IMR-90 (cell line): ENCODE data around the gene IFNG-AS1. TPM values are rescaled to one million over a fixed set of nuclear protein-coding genes. Genes with fewer than 3 reads are reported as not detected.

Experiments used
- ATAC-seq: fragments of 200-7000 bp; cut with Tn5 transposase; 2 replicates; pipeline ENCODE4 v1.9.1; 2020; ENCODE audit warnings: low read depth, mild to moderate bottlenecking, moderate library complexity
- BruUV-seq: library from RNA; stranded (reverse); fragments of 400-500 nt; replicated peaks from 2 replicates; lab custom pipeline; 2021; lab: Mats Ljungman, UMichigan
- CTCF ChIA-PET: fragments of 300-600 bp; formaldehyde crosslinking; extraction: SDS; loops from one replicate; lab custom pipeline; 2021; ENCODE audit warnings: antibody characterized with exemption; lab: Yijun Ruan, JAX
- POLR2A ChIA-PET: fragments of 300-600 bp; sonication (Branson Sonifier 250); formaldehyde crosslinking; loops from one replicate; lab custom pipeline; 2022; ENCODE audit warnings: antibody characterized with exemption; ENCODE audit not compliant: unreplicated experiment; lab: Charles Lee
- DNase-seq: peaks from one replicate; pipeline ENCODE4 v3.0.0; 2013
- H2AFZ ChIP-seq: replicated peaks from 2 replicates; pipeline ENCODE3; 2013; ENCODE audit warnings: low read length, mild to moderate bottlenecking; ENCODE audit not compliant: poor library complexity
- H2AK5ac ChIP-seq: 2 replicates; pipeline ENCODE4 v1.6.1; 2013; ENCODE audit warnings: low read depth, low read length, inconsistent platforms
- H2AK9ac ChIP-seq: replicated peaks from 2 replicates; pipeline ENCODE3; 2013; ENCODE audit warnings: mild to moderate bottlenecking, low read depth, low read length, moderate library complexity; ENCODE audit not compliant: poor library complexity
- H2BK120ac ChIP-seq: 2 replicates; pipeline ENCODE4 v1.6.1; 2013; ENCODE audit warnings: low read depth, low read length, inconsistent platforms
- H2BK15ac ChIP-seq: 3 replicates; pipeline ENCODE4 v1.6.1; 2013; ENCODE audit warnings: low read depth, low read length, inconsistent platforms
- H2BK20ac ChIP-seq: 2 replicates; pipeline ENCODE4 v1.6.1; 2013; ENCODE audit warnings: low read depth, mild to moderate bottlenecking, inconsistent platforms, low read length, moderate library complexity
- H2BK5ac ChIP-seq: 2 replicates; pipeline ENCODE4 v1.6.1; 2013; ENCODE audit warnings: mild to moderate bottlenecking, low read depth, low read length, inconsistent platforms; ENCODE audit not compliant: poor library complexity, severe bottlenecking
- H3K14ac ChIP-seq: replicated peaks from 2 replicates; pipeline ENCODE4 v1.6.1; 2013; ENCODE audit warnings: low read depth, low read length, inconsistent platforms
- H3K18ac ChIP-seq: 2 replicates; pipeline ENCODE4 v1.6.1; 2013; ENCODE audit warnings: low read depth, low read length, control low read depth
- H3K23ac ChIP-seq: 2 replicates; pipeline ENCODE4 v1.6.1; 2013; ENCODE audit warnings: low read depth, low read length, inconsistent platforms
- H3K27ac ChIP-seq: 2 replicates; pipeline ENCODE4 v1.5.1; 2013; ENCODE audit warnings: mild to moderate bottlenecking, control low read depth, low read length; ENCODE audit not compliant: insufficient read depth
- H3K27me3 ChIP-seq: 2 replicates; pipeline ENCODE4 v1.6.1; 2013; ENCODE audit warnings: low read length; ENCODE audit not compliant: control insufficient read depth, insufficient read depth
- H3K36me3 ChIP-seq: 2 replicates; pipeline ENCODE4 v1.6.1; 2013; ENCODE audit warnings: low read length, mixed read lengths; ENCODE audit not compliant: control insufficient read depth, insufficient read depth
- H3K4ac ChIP-seq: 2 replicates; pipeline ENCODE4 v1.6.1; 2013; ENCODE audit warnings: low read depth, low read length, inconsistent platforms
- H3K4me1 ChIP-seq: 2 replicates; pipeline ENCODE4 v1.6.1; 2013; ENCODE audit warnings: low read length, mixed read lengths; ENCODE audit not compliant: control insufficient read depth, insufficient read depth
- H3K4me2 ChIP-seq: 2 replicates; pipeline ENCODE4 v1.6.1; 2013; ENCODE audit warnings: low read depth, mild to moderate bottlenecking, control low read depth, low read length, moderate library complexity
- H3K4me3 ChIP-seq: 2 replicates; pipeline ENCODE4 v1.5.1; 2013; ENCODE audit warnings: low read depth, mild to moderate bottlenecking, control low read depth, low read length, moderate library complexity; ENCODE audit not compliant: insufficient read depth
- H3K56ac ChIP-seq: 2 replicates; pipeline ENCODE4 v1.6.1; 2013; ENCODE audit warnings: low read length, inconsistent platforms; ENCODE audit not compliant: insufficient read depth; ENCODE audit errors: extremely low read depth
- H3K79me1 ChIP-seq, 2 experiments: 2 replicates each; pipeline ENCODE4 v1.6.1; 2013; ENCODE audit warnings: low read length in 2 of 2, inconsistent platforms in 1 of 2, low read depth in 1 of 2
- H3K9ac ChIP-seq: 2 replicates; pipeline ENCODE4 v1.6.1; 2013; ENCODE audit warnings: low read depth, low read length, control low read depth
- H3K9me1 ChIP-seq: 2 replicates; pipeline ENCODE4 v1.6.1; 2013; ENCODE audit warnings: low read length, inconsistent platforms; ENCODE audit not compliant: insufficient read depth
- H3K9me3 ChIP-seq: 2 replicates; pipeline ENCODE4 v1.6.1; 2013; ENCODE audit warnings: low read length; ENCODE audit not compliant: control insufficient read depth, insufficient read depth
- H4K20me1 ChIP-seq: 2 replicates; pipeline ENCODE4 v1.6.1; 2013; ENCODE audit warnings: low read length, inconsistent platforms; ENCODE audit not compliant: insufficient read depth
- H4K5ac ChIP-seq: 2 replicates; pipeline ENCODE4 v1.6.1; 2013; ENCODE audit warnings: mild to moderate bottlenecking, low read depth, low read length, control low read depth
- H4K8ac ChIP-seq, 2 experiments: 2 replicates each; pipeline ENCODE4 v1.6.1; 2013; ENCODE audit warnings: low read depth in 2 of 2, low read length in 2 of 2, control low read depth in 1 of 2, inconsistent platforms in 1 of 2
- H4K91ac ChIP-seq: 2 replicates; pipeline ENCODE4 v1.6.1; 2013; ENCODE audit warnings: low read depth, low read length, inconsistent platforms; ENCODE audit not compliant: insufficient read depth
- RFX5 ChIP-seq: IDR thresholded peaks from 2 replicates; pipeline ENCODE4 v1.8.0; 2012; ENCODE audit warnings: low read depth, mild to moderate bottlenecking, low read length, moderate library complexity
- USF2 ChIP-seq: fragments of 150-350 bp; IDR thresholded peaks from 2 replicates; pipeline ENCODE4 v1.6.1; 2017; ENCODE audit warnings: mild to moderate bottlenecking, antibody characterized with exemption, low read length, low read depth
- WGBS, 2 experiments: methylation state at CpG; one replicate each; pipeline versions ENCODE4 v1.1.5 to v1.1.7; 2013; ENCODE audit warnings: missing lambda C conversion rate in 2 of 2; ENCODE audit not compliant: insufficient read length in 1 of 2; ENCODE audit errors: extremely low coverage in 2 of 2; 5-methylcytosine and 5-hydroxymethylcytosine counted together
- dilution Hi-C: fragments of 300-500 bp; cut with HindIII; formaldehyde crosslinking; loops from one replicate; pipeline ENCODE4 v1.14.3; 2018; ENCODE audit warnings: low sequenced_read_pairs; ENCODE audit not compliant: unreplicated experiment
- in situ Hi-C: fragments of 300-500 bp; cut with MboI; formaldehyde crosslinking; loops from 3 replicates; pipeline ENCODE4 v1.14.3; 2019; ENCODE audit warnings: low sequenced_read_pairs, inconsistent platforms, mixed read lengths
- intact Hi-C: fragments of 100-400 bp; cut with micrococcal nuclease; formaldehyde crosslinking; loops from 2 replicates; pipeline ENCODE4 v1.10.0; 2022
- polyA plus RNA-seq, 3 experiments: library from polyadenylated mRNA; depleted of rRNA; stranded (reverse); fragments of >200 nt; gene quantifications; 2 replicates each; pipeline ENCODE4 v1.2.3, GENCODE V29; 2012; ENCODE audit warnings: low replicate concordance in 1 of 3
- total RNA-seq: library from RNA; depleted of rRNA; stranded (reverse); fragments of >200 nt; gene quantifications from 2 replicates; pipeline ENCODE4 v1.2.3, GENCODE V29; 2012

Gene IFNG-AS1
- total and polyA plus RNA-seq, 2 of the 4 experiments (the other 2 are of a cell fraction), result not detected

GRCh38 chr12:67964456-67964855, 24.8 kb upstream of the IFNG-AS1 start:
- TF ChIP-seq USF2 (no peak), RFX5 (no peak)
- Histone ChIP-seq H3K14ac (no peak overlapping the region), H3K4ac (no peak overlapping the region), H4K91ac (no peak overlapping the region), H3K56ac (no peak overlapping the region), H3K23ac (no peak overlapping the region), H2BK15ac (no peak overlapping the region), H4K5ac (no peak overlapping the region), H3K79me1 (no peaks in the 10 kb centered on the region), H3K18ac (no peak overlapping the region), H3K36me3 (no peaks in the 10 kb centered on the region), H2AK5ac (no peak overlapping the region), H2AK9ac (no peak overlapping the region), H2AFZ (no peak overlapping the region), H2BK5ac (no peak overlapping the region), H2BK120ac (no peak overlapping the region), H4K8ac (no peak overlapping the region), H3K9me3 (no peaks in the 10 kb centered on the region), H3K4me3 (no peak overlapping the region), H3K4me2 (no peak overlapping the region), H3K9ac (no peak overlapping the region), H4K20me1 (no peaks in the 10 kb centered on the region), H3K9me1 (no peaks in the 10 kb centered on the region), H3K4me1 (no peaks in the 10 kb centered on the region), H2BK20ac (no peak overlapping the region), H3K27ac (no peak overlapping the region), H3K27me3 (peaks cover 17% of the 10 kb centered on the region)
- dilution Hi-C loops, result no loop called here
- no peak for ATAC-seq
- ChIA-PET CTCF (interaction anchor here (0.7 kb wide), 1 partner anchor 78 kb away, joined by 3 read pairs; no protein-coding TSS in a partner anchor), POLR2A (no interaction called here)
- BruUV-seq, result no TSS peak
- no CpG with 5 or more reads among the region's 1 CpG for WGBS, 2 experiments
- intact Hi-C loops, result no loop called here
- in situ Hi-C loops, result no loop called here
- DNase-seq, result no peak
